K562 (cell line): ENCODE measurements around the gene TXLNB. TPM values are rescaled to one million over a fixed set of nuclear protein-coding genes. Genes with fewer than 3 reads are reported as not detected.

Source experiments
- ARHGAP35 ChIP-seq: fragments of 450-650 bp; IDR thresholded peaks from 2 replicates; pipeline ENCODE4 v1.6.1; 2018; ENCODE audit not compliant: partially characterized antibody
- CBFB ChIP-seq: sonication (generic); formaldehyde crosslinking; IDR thresholded peaks from 2 replicates; pipeline ENCODE4 v1.4.0; 2020; ENCODE audit warnings: mild to moderate bottlenecking, missing genetic modification reagents
- HOMEZ ChIP-seq: fragments of 250-450 bp; sonication (Bioruptor Pico); IDR thresholded peaks from 2 replicates; pipeline ENCODE4 v1.4.0; 2020; ENCODE audit warnings: mild to moderate bottlenecking, moderate library complexity
- UBTF ChIP-seq, 2 experiments: IDR thresholded peaks; 2 replicates each; pipeline ENCODE4 v1.6.1; 2012; ENCODE audit warnings: improper control_type of control experiment in 2 of 2, low read depth in 2 of 2, low read length in 2 of 2, borderline replicate concordance in 1 of 2
- XRCC3 ChIP-seq: fragments of 450-650 bp; IDR thresholded peaks from 2 replicates; pipeline ENCODE4 v1.6.1; 2017; ENCODE audit warnings: mild to moderate bottlenecking, moderate library complexity
- ZHX1 ChIP-seq: fragments of 150-350 bp; conservative IDR thresholded peaks from 2 replicates; pipeline ENCODE4 v1.6.1; 2014; ENCODE audit warnings: low read length
- ZNF12 ChIP-seq: sonication (generic); formaldehyde crosslinking; IDR thresholded peaks from 2 replicates; pipeline ENCODE4 v1.4.0; 2020; ENCODE audit warnings: mild to moderate bottlenecking, missing genetic modification reagents
- ZNF592 ChIP-seq: fragments of 450-650 bp; IDR thresholded peaks from 2 replicates; pipeline ENCODE4 v1.6.1; 2017; ENCODE audit warnings: antibody characterized with exemption, mild to moderate bottlenecking
- ZNF609 ChIP-seq: sonication (generic); formaldehyde crosslinking; IDR thresholded peaks from 2 replicates; pipeline ENCODE4 v1.8.1; 2023; ENCODE audit warnings: missing genetic modification reagents, mild to moderate bottlenecking, borderline replicate concordance
- polyA plus RNA-seq, 8 experiments: library from polyadenylated mRNA; depleted of rRNA in 4 of 8; stranded (reverse) in 5 of 8; unstranded in 3 of 8; fragments of >200 nt; fragmentation: Nextera tagmentation in 2 of 8; fragmentation: Illumina TruSeq in 1 of 8; extraction: Ambion mirVana in 2 of 8; extraction: Trizol in 1 of 8; gene quantifications; 2 replicates each; pipeline versions ENCODE4 v1.2.1 to v1.2.3, GENCODE V29; 2011 to 2014; ENCODE audit warnings: inconsistent platforms in 1 of 8, missing spikeins in 1 of 8
- total RNA-seq, 7 experiments: library from RNA; depleted of rRNA in 6 of 7; stranded (reverse); fragments of >200 nt in 6 of 7; fragmentation: Illumina TruSeq in 2 of 7; extraction: Trizol in 2 of 7; gene quantifications; 2 replicates each; pipeline versions ENCODE4 v1.2.1 to v1.2.3, GENCODE V29; 2011 to 2021; ENCODE audit warnings: low replicate concordance in 1 of 7

The TXLNB gene
- total and polyA plus RNA-seq, 9 of the 15 experiments (the other 6 are each of a cell fraction or from before 2014, with no cell fraction given) = not detected

- TF ChIP-seq ZNF592 = no peak
- TF ChIP-seq ARHGAP35 = no peak
- no peak for TF ChIP-seq ZNF12 (CRISPR knock-in tag)
- no peak for TF ChIP-seq XRCC3
- TF ChIP-seq CBFB = no peak
- TF ChIP-seq HOMEZ (CRISPR knock-in tag) = no peak
- no peak for TF ChIP-seq UBTF (IDR thresholded peaks at IDR 0.05; ENCODE audit: borderline replicate concordance in 1 of 2, low read depth in 2 of 2, low read length in 2 of 2)
- TF ChIP-seq ZHX1 = no peak
- no peak for TF ChIP-seq ZNF609 (CRISPR knock-in tag)
These were observed 4.1 kb upstream of the TXLNB start (continued) for GRCh38 chr6:139295901-139296300.
